Tibial nerve (tissue), 4 donors: ENCODE results near the gene MYADML2. TPM values are rescaled to one million over a fixed set of nuclear protein-coding genes. Genes with fewer than 3 reads are reported as not detected.
"Not testable (repeated sequence)": the region's sequence is repeated elsewhere in the genome, so short reads cannot be mapped to it uniquely, and the experiment has no call there.

Source experiments
- DNase-seq, 2 donors: peaks; one replicate each; pipeline ENCODE4 v3.0.0-alpha.2; 2019; ENCODE audit warnings: low spot score in 2 of 2
- H3K27ac ChIP-seq, 4 donors: fragments of 200-600 bp; sonication (generic) in 3 of 4; one replicate each; pipeline ENCODE4 v1.5.1; 2017 to 2019; ENCODE audit warnings: mild to moderate bottlenecking in 1 of 4
- H3K27me3 ChIP-seq, 2 donors: fragments of 200-600 bp; sonication (generic) in 1 of 2; one replicate each; pipeline versions ENCODE4 v1.5.1 to v1.6.0; 2017 to 2019
- H3K36me3 ChIP-seq, 3 donors: fragments of 200-600 bp; sonication (generic); one replicate each; pipeline ENCODE4 v1.5.1; 2018 to 2019
- H3K4me1 ChIP-seq, 4 donors: fragments of 200-600 bp; sonication (generic) in 3 of 4; one replicate each; pipeline ENCODE4 v1.5.1; 2017 to 2019
- H3K4me3 ChIP-seq, 4 donors: fragments of 200-600 bp; sonication (generic) in 3 of 4; one replicate each; pipeline ENCODE4 v1.5.1; 2017 to 2019; ENCODE audit warnings: mild to moderate bottlenecking in 1 of 4, moderate library complexity in 1 of 4
- H3K9me3 ChIP-seq, 4 donors: fragments of 200-600 bp; sonication (generic) in 3 of 4; one replicate each; pipeline ENCODE4 v1.5.1; 2017 to 2019
- CTCF ChIP-seq, 5 experiments: fragments of 200-600 bp in 3 of 5; fragments of 450-650 bp in 2 of 5; sonication (generic) in 3 of 5; IDR thresholded peaks; one replicate each; pipeline ENCODE4 v1.5.1; 2016 to 2019; ENCODE audit warnings: antibody characterized with exemption in 5 of 5, mild to moderate bottlenecking in 3 of 5, moderate library complexity in 2 of 5
- EP300 ChIP-seq, 2 donors: sonication (generic); formaldehyde crosslinking; IDR thresholded peaks; one replicate each; pipeline ENCODE4 v1.6.1; 2017; ENCODE audit warnings: antibody characterized with exemption in 2 of 2, mild to moderate bottlenecking in 1 of 2
- POLR2A ChIP-seq, 2 donors: fragments of 450-650 bp; IDR thresholded peaks; one replicate each; pipeline ENCODE4 v1.6.1; 2017; ENCODE audit warnings: antibody characterized with exemption in 2 of 2, mild to moderate bottlenecking in 2 of 2, moderate library complexity in 2 of 2
- WGBS, 2 donors: methylation state at CpG; one replicate each; pipeline ENCODE4 v1.1.5; 2018; 5-methylcytosine and 5-hydroxymethylcytosine counted together
- total RNA-seq, 4 donors: library from RNA; depleted of rRNA; stranded (reverse); fragments of >200 nt; gene quantifications; one replicate each; pipeline ENCODE4 v1.1.0, GENCODE V29; 2016

MYADML2 gene
- total RNA-seq, 4 donors from 2014 or later = not detected

- WGBS, 2 donors = 83 to 86% methylated on average over 28 to 39 of the region's 45 CpGs
- no peak for TF ChIP-seq POLR2A (IDR thresholded peaks at IDR 0.05)
- no peak for TF ChIP-seq CTCF (IDR thresholded peaks at IDR 0.05)
- no peak for TF ChIP-seq EP300 (IDR thresholded peaks at IDR 0.05)
- no peak overlapping the region for H3K27ac ChIP-seq
Observed at GRCh38 chr17:81956607-81957589, 9.9 kb upstream of the MYADML2 start.

GRCh38 chr17:81955756-81956544 lies 8.9 kb upstream of the MYADML2 start:
- peaks cover 0 to 78% of the 10 kb centered on the region in 2 donors for H3K27me3 ChIP-seq
- 73 to 84% methylated on average over 9 to 12 of the region's 13 CpGs for WGBS, 2 donors
- no peak for DNase-seq
- H3K4me3 ChIP-seq = no peak overlapping the region
- H3K36me3 ChIP-seq = no peaks in the 10 kb centered on the region
- TF ChIP-seq POLR2A (IDR thresholded peaks at IDR 0.05) (no peak), EP300 (IDR thresholded peaks at IDR 0.05) (no peak), CTCF (IDR thresholded peaks at IDR 0.05) (no peak)
- peaks cover 0 to 18% (median 10%) of the 10 kb centered on the region in 4 donors for H3K4me1 ChIP-seq
- no peaks in the 10 kb centered on the region for H3K9me3 ChIP-seq
- no peak overlapping the region for H3K27ac ChIP-seq

More at GRCh38 chr17:81956607-81957589, 9.9 kb upstream of the MYADML2 start:
- DNase-seq = no peak
- Histone ChIP-seq H3K36me3 (no peaks in the 10 kb centered on the region), H3K9me3 (no peaks in the 10 kb centered on the region), H3K4me3 (no peak overlapping the region), H3K27me3 (peaks cover 4 to 81% of the 10 kb centered on the region in 2 donors), H3K4me1 (peaks cover 0 to 26% (median 10%) of the 10 kb centered on the region in 4 donors)

- Histone ChIP-seq H3K4me3 (no peak overlapping the region), H3K4me1 (peaks cover 0 to 12% (median 6%) of the 10 kb centered on the region in 4 donors), H3K36me3 (no peaks in the 10 kb centered on the region), H3K9me3 (no peaks in the 10 kb centered on the region), H3K27me3 (peaks cover 0 to 73% of the 10 kb centered on the region in 2 donors), H3K27ac (no peak overlapping the region)
- TF ChIP-seq POLR2A (IDR thresholded peaks at IDR 0.05) (no peak), CTCF (IDR thresholded peaks at IDR 0.05) (no peak), EP300 (IDR thresholded peaks at IDR 0.05) (no peak)
- 93 to 96% methylated on average over 25 to 26 of the region's 26 CpGs for WGBS, 2 donors
- no peak for DNase-seq
Observed at GRCh38 chr17:81955058-81955681, 8.1 kb upstream of the MYADML2 start.

- Histone ChIP-seq H3K9me3 (no peaks in the 10 kb centered on the region), H3K27ac (no peak overlapping the region), H3K27me3 (peaks cover 0 to 68% of the 10 kb centered on the region in 2 donors), H3K4me1 (peaks cover 0 to 4% (median 2%) of the 10 kb centered on the region in 4 donors), H3K36me3 (no peaks in the 10 kb centered on the region), H3K4me3 (no peak overlapping the region)
- WGBS, 2 donors = 68 to 75% methylated on average over 19 of the region's 19 CpGs
- DNase-seq = no peak
- TF ChIP-seq EP300 (IDR thresholded peaks at IDR 0.05) (no peak), CTCF (IDR thresholded peaks at IDR 0.05) (no peak), POLR2A (IDR thresholded peaks at IDR 0.05) (no peak)
Observed at GRCh38 chr17:81954131-81955057, 7.4 kb upstream of the MYADML2 start.

- H3K4me1 ChIP-seq, H3K36me3 ChIP-seq, H3K4me3 ChIP-seq, H3K9me3 ChIP-seq, DNase-seq, H3K27ac ChIP-seq: not testable (repeated sequence)
- whole genome bisulfite sequencing, 2 donors = 68 to 73% methylated on average over 5 of the region's 5 CpGs
- H3K27me3 ChIP-seq = peaks cover 0 to 63% of the 10 kb centered on the region in 2 donors
Observed at GRCh38 chr17:81953443-81953842, 6.4 kb upstream of the MYADML2 start.
